Gastrocnemius medialis (tissue), 4 donors: ENCODE measurements around the gene PLD1. TPM values are rescaled to one million over a fixed set of nuclear protein-coding genes. Genes with fewer than 3 reads are reported as not detected.

ENCODE experiments used
- ATAC-seq, 2 donors: fragments of 150-250 bp; one replicate each; pipeline ENCODE4 v1.9.1; 2016
- DNase-seq, 2 donors: peaks; one replicate each; pipeline ENCODE4 v3.0.0-alpha.2; 2019
- H3K27ac ChIP-seq, 4 donors: fragments of 200-600 bp; sonication (generic); 1 replicate in 1 of 4; 2 replicates in 3 of 4; pipeline ENCODE4 v1.5.1; 2016 to 2018; ENCODE audit warnings: mild to moderate bottlenecking in 2 of 4, moderate library complexity in 1 of 4
- H3K27me3 ChIP-seq, 3 donors: fragments of 200-600 bp; sonication (generic) in 2 of 3; 1 replicate in 1 of 3; 2 replicates in 2 of 3; pipeline versions ENCODE4 v1.5.1 to v1.6.0; 2016 to 2019; ENCODE audit warnings: mild to moderate bottlenecking in 1 of 3, moderate library complexity in 1 of 3
- H3K36me3 ChIP-seq, 2 donors: fragments of 200-600 bp; sonication (generic) in 1 of 2; one replicate each; pipeline ENCODE4 v1.5.1; 2017 to 2018
- H3K4me1 ChIP-seq, 2 donors: fragments of 200-600 bp; sonication (generic) in 1 of 2; one replicate each; pipeline ENCODE4 v1.5.1; 2016 to 2017; ENCODE audit warnings: mild to moderate bottlenecking in 2 of 2
- H3K4me3 ChIP-seq, 4 donors: fragments of 200-600 bp; sonication (generic) in 3 of 4; 1 replicate in 1 of 4; 2 replicates in 3 of 4; pipeline ENCODE4 v1.5.1; 2016 to 2019; ENCODE audit warnings: mild to moderate bottlenecking in 2 of 4
- H3K9me3 ChIP-seq, 3 donors: fragments of 200-600 bp; sonication (generic) in 2 of 3; 1 replicate in 1 of 3; 2 replicates in 2 of 3; pipeline ENCODE4 v1.5.1; 2016 to 2019
- POLR2A ChIP-seq, 2 donors: fragments of 450-650 bp; IDR thresholded peaks; one replicate each; pipeline ENCODE4 v1.6.1; 2017; ENCODE audit warnings: antibody characterized with exemption in 2 of 2, mild to moderate bottlenecking in 2 of 2, moderate library complexity in 2 of 2
- in situ Hi-C, 4 donors: fragments of 200-750 bp; cut with MboI; loops; one replicate each; pipeline versions ENCODE4 v1.15.0 to v1.8.0; 2017; ENCODE audit warnings: low sequenced_read_pairs in 4 of 4
- intact Hi-C: fragments of 100-400 bp; cut with DNase I; formaldehyde crosslinking; loops from one replicate; pipeline ENCODE4 v1.15.1; 2023; ENCODE audit warnings: low total_unique reads
- total RNA-seq, 4 donors: library from RNA; depleted of rRNA; stranded (reverse); fragments of >200 nt; gene quantifications; one replicate each; pipeline versions ENCODE4 v1.1.0 to v1.2.3, GENCODE V29; 2016
- TF ChIP-seq, protein P1 (sequence below), 5 experiments: fragments of 450-650 bp in 3 of 5; fragments of 200-600 bp in 2 of 5; sonication (generic) in 2 of 5; IDR thresholded peaks in 4 of 5; conservative IDR thresholded peaks in 1 of 5; 1 replicate in 4 of 5; 2 replicates in 1 of 5; pipeline ENCODE4 v1.5.1; 2016 to 2019; ENCODE audit warnings: antibody characterized with exemption in 5 of 5, mild to moderate bottlenecking in 3 of 5, moderate library complexity in 3 of 5

The PLD1 gene
- total RNA-seq, 4 donors from 2014 or later, result 1.9 to 5.6 (median 4.6) TPM

DNA sequence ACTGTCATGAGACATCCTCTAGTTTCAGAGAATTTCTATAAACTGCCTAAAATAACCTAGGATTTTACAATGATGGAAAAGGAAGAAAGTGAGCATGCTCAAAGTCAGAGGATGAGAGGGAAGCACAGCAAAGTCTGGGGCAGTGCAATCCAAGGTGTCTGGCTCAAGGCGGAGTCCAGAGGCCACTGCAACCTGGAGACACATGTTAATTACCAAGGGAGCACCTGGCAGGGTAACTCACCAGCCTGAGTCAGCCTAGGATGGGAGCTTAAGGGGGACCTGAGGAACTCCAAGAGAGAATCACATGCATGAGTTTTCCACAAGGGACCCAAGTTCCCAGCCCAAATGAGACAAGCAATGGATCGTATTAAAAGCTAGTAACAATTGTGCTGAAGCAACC lies 49.8 kb downstream of the PLD1 start:
- no peak for TF ChIP-seq POLR2A (IDR thresholded peaks at IDR 0.05)
- TF ChIP-seq, protein P1, sequence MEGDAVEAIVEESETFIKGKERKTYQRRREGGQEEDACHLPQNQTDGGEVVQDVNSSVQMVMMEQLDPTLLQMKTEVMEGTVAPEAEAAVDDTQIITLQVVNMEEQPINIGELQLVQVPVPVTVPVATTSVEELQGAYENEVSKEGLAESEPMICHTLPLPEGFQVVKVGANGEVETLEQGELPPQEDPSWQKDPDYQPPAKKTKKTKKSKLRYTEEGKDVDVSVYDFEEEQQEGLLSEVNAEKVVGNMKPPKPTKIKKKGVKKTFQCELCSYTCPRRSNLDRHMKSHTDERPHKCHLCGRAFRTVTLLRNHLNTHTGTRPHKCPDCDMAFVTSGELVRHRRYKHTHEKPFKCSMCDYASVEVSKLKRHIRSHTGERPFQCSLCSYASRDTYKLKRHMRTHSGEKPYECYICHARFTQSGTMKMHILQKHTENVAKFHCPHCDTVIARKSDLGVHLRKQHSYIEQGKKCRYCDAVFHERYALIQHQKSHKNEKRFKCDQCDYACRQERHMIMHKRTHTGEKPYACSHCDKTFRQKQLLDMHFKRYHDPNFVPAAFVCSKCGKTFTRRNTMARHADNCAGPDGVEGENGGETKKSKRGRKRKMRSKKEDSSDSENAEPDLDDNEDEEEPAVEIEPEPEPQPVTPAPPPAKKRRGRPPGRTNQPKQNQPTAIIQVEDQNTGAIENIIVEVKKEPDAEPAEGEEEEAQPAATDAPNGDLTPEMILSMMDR (IDR thresholded peaks at IDR 0.05 in 4 of 5, conservative IDR thresholded peaks at IDR 0.05 in 1 of 5), result no peak
- Histone ChIP-seq H3K27ac (no peak overlapping the region), H3K4me3 (no peak overlapping the region), H3K36me3 (no peaks in the 10 kb centered on the region), H3K9me3 (no peaks in the 10 kb centered on the region), H3K4me1 (no peaks in the 10 kb centered on the region), H3K27me3 (no peaks in the 10 kb centered on the region)
- in situ Hi-C loops, result loop anchor here in 2 of 4 donors (10.0 to 25.0 kb wide), 2 partner anchors 116 to 123 kb away; no protein-coding TSS in a partner anchor
- no peak for ATAC-seq
- DNase-seq, result no peak
- intact Hi-C loops, result no loop called here

DNA sequence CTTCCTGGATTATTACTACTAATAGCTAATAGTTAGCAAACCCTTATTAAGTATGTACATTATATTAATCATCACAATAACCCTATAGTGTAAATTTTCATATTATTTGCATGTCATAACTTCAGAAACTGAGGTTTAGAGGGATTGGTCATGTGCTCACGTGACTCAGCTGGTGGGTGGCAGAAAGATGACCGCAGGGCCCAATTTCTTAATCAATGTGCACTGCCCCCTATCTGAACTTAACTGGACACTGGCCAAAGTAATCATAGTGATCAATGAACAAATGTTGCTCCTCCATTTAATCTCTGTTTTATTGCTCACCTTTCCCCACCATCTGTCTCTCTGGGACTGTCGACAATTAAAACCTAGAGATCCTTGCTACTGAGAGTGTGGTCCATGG lies 52.2 kb downstream of the PLD1 start:
- in situ Hi-C loops, result loop anchor here in 1 of 4 donors (25.0 kb wide), 1 partner anchor 121 kb away; no protein-coding TSS in a partner anchor
- Histone ChIP-seq H3K27me3 (no peaks in the 10 kb centered on the region), H3K4me3 (no peak overlapping the region), H3K9me3 (no peaks in the 10 kb centered on the region), H3K36me3 (no peaks in the 10 kb centered on the region), H3K27ac (no peak overlapping the region), H3K4me1 (no peaks in the 10 kb centered on the region)
- ATAC-seq, result no peak
- no peak for TF ChIP-seq POLR2A (IDR thresholded peaks at IDR 0.05)
- TF ChIP-seq, protein P1 (IDR thresholded peaks at IDR 0.05 in 4 of 5, conservative IDR thresholded peaks at IDR 0.05 in 1 of 5), result no peak
- DNase-seq, result no peak
- intact Hi-C loops, result no loop called here

DNA sequence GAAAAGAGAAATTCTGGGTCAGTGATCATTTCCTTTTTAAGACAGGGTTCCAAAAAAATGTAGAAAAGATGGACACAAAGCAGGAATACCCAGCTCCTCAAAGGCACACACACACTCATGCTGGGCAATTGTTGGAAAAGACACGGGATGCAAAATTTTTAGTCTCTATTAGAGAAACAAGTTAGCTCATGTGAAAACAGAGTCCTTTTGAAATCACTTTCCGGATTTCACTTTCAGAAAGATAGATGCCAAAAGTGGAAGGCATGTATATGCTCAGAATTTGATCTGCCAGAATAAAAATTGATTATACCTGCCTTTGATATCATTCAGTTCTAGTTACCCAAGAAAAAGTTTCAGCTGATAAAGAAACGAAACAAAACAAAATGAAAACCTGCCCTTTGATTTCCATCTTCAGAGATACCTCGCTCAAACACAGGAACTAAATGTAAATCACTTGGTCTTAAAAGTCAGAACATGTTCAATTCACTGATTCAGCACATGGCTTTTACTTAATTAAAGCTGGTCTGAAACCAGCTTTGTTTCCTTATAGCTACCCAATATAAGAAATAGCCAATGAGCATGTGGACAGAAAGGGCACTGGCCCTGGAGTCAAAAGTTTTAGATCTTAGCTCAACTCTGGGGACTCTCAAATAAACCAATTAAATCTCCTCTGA lies 52.8 kb downstream of the PLD1 start:
- H3K27ac ChIP-seq, result no peak overlapping the region
- DNase-seq (no peak), ATAC-seq (no peak)
- no peaks in the 10 kb centered on the region for H3K4me1 ChIP-seq
- no peaks in the 10 kb centered on the region for H3K36me3 ChIP-seq
- intact Hi-C loops, result no loop called here
- in situ Hi-C loops, result loop anchor here in 1 of 4 donors (25.0 kb wide), 1 partner anchor 120 kb away; no protein-coding TSS in a partner anchor
- H3K9me3 ChIP-seq, result no peaks in the 10 kb centered on the region
- no peak for TF ChIP-seq POLR2A (IDR thresholded peaks at IDR 0.05)
- TF ChIP-seq, protein P1 (IDR thresholded peaks at IDR 0.05 in 4 of 5, conservative IDR thresholded peaks at IDR 0.05 in 1 of 5), result no peak
- no peaks in the 10 kb centered on the region for H3K27me3 ChIP-seq
- H3K4me3 ChIP-seq, result no peak overlapping the region

DNA sequence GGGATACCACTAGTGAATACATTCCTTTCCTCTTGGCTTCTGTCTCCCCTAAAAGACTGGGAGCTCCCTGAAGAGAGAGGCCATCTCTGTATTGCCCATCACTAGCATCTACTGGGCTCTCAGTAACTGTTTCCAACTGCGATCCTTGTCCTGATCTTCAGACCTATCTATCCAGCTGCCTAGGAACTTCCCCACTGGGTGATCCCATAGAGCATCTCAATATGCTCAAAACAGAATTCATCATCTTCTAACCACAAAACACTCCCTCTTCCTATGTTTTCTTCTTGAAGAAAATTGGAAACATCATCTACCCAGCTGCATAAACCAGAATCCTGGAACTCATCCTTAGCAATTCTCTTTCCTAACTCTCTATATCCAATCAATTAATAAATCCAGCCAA lies 54.6 kb downstream of the PLD1 start:
- TF ChIP-seq, protein P1 (IDR thresholded peaks at IDR 0.05 in 4 of 5, conservative IDR thresholded peaks at IDR 0.05 in 1 of 5), result no peak
- no peak for TF ChIP-seq POLR2A (IDR thresholded peaks at IDR 0.05)
- H3K36me3 ChIP-seq, result no peaks in the 10 kb centered on the region
- H3K4me1 ChIP-seq, result no peaks in the 10 kb centered on the region
- DNase-seq, result no peak
- no peak for ATAC-seq
- H3K4me3 ChIP-seq, result no peak overlapping the region
- intact Hi-C loops, result no loop called here
- no peaks in the 10 kb centered on the region for H3K27me3 ChIP-seq
- no peaks in the 10 kb centered on the region for H3K9me3 ChIP-seq
- in situ Hi-C loops, result loop anchor here in 1 of 4 donors (25.0 kb wide), 1 partner anchor 118 kb away; no protein-coding TSS in a partner anchor
- no peak overlapping the region for H3K27ac ChIP-seq
